Diencephalon (tissue), 1 donor: ENCODE results near the gene USF2. TPM values are rescaled to one million over a fixed set of nuclear protein-coding genes. Genes with fewer than 3 reads are reported as not detected.

ENCODE experiments used
- total RNA-seq: library from RNA; depleted of rRNA; stranded (reverse); fragments of >200 nt; gene quantifications from one replicate; pipeline ENCODE4 v1.2.3, GENCODE V29; 2014

USF2 gene, protein sequence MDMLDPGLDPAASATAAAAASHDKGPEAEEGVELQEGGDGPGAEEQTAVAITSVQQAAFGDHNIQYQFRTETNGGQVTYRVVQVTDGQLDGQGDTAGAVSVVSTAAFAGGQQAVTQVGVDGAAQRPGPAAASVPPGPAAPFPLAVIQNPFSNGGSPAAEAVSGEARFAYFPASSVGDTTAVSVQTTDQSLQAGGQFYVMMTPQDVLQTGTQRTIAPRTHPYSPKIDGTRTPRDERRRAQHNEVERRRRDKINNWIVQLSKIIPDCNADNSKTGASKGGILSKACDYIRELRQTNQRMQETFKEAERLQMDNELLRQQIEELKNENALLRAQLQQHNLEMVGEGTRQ
- total RNA-seq, result 44.5 TPM

DNA sequence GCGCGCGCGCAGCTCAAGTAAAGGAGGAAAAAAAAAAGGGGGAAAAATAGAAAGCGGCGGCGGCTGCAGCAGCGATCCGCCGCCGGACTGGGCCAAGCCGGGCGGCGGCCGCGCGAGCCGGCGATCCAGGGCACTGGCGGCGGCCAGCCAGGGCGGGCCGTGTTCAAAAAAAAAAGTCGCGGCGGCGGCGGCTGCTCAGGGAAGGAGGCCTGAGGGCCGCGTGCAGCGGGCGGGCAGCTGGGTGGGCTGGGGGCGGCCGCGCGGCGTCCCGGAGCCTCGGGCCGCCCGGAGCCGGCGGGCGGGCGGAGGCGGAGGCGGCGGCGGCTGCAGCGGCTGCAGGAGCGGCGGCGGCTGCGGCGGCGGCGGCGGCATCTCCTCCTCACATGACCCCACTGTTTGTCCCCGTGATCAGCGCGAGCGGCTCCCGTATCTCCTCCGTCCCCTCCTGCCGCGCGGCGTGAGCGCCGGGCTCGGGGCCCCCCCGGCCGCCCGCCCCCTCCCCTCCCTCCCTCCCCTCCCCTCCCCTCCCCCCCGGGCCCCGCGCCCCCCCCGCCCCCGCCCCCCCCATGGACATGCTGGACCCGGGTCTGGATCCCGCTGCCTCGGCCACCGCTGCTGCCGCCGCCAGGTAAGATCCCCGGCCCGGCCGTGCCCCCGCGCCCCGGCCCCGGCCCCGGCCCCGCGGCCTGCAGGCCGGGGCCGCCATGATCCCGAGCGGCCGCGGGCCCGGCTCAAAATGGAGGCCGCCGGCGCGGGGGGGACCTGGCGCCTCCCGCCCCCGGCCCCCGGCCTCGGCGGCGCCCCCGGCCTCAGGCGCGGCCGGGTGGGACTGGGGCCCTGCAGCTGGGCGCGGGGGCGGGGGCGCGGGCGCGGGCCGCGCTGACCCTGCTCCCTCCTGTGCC, at the start of gene USF2:
TSS of gene USF2 (plus strand) at position 427 of the 902 bp plus-strand sequence. CDS start at position 567, 140 bp downstream.

DNA sequence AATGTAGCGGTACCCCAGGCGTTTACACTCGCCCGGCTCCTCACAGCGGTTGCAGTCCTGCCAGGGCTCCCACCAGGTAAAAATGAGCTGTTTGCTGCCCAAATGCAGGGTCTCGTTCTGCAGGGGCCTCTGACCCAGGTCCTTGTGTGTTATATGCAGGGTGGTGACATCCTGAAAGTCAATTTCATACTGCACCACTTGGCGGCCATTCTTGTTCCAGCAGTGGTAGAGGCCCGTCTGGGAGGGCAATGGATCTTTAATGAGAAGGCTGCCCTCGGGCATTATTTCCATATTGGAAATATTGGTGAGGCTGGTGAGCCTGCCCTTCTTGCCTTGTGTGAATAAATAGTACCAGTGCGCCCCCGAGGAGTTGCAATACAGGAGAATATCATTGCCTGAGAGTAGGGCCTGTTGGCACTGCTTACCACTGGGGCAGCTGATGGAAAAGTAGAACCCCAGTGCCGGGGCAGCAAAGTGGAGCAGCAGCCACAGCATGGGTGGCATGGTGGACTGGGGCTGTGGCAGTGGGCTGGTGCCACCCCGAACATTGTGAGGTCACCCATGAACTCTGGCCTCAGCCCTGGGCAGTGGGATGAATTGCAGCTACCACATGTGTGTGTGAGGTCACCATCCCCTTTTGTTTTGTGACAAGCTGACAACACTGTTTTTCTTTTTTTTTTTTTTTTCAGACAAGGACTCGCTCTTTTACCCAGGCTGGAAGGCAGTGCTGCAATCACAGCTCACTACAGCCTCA, 40.4 kb upstream of the USF2 start, which contains the start of gene FAM187B:
TSS of gene FAM187B (minus strand) at position 563 of the 754 bp plus-strand sequence. CDS start at position 504, 59 bp downstream.

DNA sequence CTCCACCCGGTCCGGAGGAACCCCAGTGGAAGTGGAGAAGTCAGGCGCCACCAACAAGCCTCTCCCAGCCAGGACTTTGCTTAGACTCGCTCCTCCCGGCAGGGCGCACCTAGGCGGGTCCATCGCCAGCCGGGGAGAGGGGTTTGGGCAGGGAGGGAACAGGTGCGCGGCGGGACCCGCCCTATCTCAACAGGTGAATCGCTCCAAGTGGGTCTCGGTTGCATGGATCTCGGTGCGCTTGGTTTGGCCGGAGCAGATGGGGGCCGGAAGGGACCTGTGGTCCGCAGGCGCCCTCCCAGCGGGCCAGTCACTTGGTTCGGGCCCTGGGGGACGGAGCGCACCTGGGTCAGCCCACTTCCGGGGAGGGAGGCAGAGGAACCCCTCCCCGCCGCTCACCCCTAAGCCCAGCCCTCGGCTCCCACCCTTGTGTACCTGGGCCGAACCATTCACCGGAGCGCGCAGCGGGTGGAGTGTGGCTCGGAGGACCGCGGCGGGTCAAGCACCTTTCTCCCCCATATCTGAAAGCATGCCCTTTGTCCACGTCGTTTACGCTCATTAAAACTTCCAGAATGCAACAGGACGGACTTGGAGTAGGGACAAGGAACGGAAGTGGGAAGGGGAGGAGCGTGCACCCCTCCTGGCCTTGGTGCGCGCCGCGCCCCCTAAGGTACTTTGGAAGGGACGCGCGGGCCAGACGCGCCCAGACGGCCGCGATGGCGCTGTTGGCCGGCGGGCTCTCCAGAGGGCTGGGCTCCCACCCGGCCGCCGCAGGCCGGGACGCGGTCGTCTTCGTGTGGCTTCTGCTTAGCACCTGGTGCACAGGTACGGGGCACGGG, 20.2 kb upstream of the USF2 start, which contains the start of gene LSR:
TSS of gene LSR (plus strand) at position 693 of the 836 bp plus-strand sequence. CDS start at position 714, 21 bp downstream.

DNA sequence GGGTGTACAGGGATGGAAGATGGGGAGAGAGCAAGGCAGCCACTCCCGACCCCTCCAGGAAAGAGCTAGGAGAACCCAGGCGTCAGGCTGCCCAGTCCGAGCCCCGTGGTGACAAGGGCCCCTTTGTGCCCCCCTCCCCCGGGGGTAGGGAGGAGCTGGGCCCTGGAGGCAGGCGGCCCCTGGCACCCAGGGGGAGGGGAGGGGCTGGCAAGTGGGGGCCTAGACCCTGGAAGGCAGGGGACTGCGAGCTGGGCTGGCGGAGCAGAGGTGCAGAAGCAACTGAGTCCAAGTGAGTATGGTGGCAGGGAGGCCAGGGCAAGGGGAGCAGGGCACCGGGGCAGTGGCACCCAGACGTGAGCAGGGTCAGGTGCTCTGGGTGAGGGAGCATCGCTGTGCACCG, 23.2 kb downstream of the USF2 start, which contains the start of gene MAG:
TSS of gene MAG (plus strand) at position 246 of the 400 bp plus-strand sequence. CDS start 3,248 bp downstream, outside the sequence.

DNA sequence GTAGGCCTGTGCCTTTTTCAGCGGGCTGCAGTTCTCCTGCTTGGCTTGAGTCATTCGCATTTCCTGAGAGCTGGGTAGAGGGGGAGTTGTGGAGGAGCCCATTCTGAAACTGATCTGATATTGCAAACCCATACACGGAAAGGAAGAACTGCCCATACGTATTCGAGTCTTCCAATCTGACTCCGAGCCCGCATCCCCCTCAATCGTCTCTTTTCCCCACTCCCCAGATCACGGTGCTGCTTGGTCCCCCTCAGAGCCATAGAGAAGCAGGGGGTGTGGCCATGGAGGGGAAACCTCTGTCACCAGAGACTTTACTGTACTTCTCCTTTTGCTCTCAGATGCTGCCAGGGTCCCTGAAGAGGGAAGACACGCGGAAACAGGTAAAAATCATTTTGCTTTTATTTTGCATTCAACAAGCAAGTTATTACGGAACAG, 60.1 kb downstream of the USF2 start, which contains the start of gene CD22:
TSS of gene CD22 (plus strand) at position 337 of the 435 bp plus-strand sequence. CDS start 2,854 bp downstream, outside the sequence.

Other genes with a start within 250 kb of the USF2 start
- 3.9 TPM for gene SCN1B, start 238.5 kb upstream of the USF2 start, total RNA-seq
- gene HPN, start 227.2 kb upstream of the USF2 start, total RNA-seq, result 0.23 TPM
- not detected for gene FXYD3, start 153.1 kb upstream of the USF2 start, total RNA-seq
- 15.0 TPM for gene LGI4, start 133.9 kb upstream of the USF2 start, total RNA-seq
- 3.2 TPM for gene FXYD1, start 130.1 kb upstream of the USF2 start, total RNA-seq
- gene FXYD7, start 125.7 kb upstream of the USF2 start, total RNA-seq, result 22.1 TPM
- 0.46 TPM for gene FXYD5, start 114.2 kb upstream of the USF2 start, total RNA-seq
- not detected for gene FAM187B, start 40.2 kb upstream of the USF2 start, total RNA-seq
- 2.5 TPM for gene LSR, start 20.0 kb upstream of the USF2 start, total RNA-seq
- not detected for gene HAMP, start 13.6 kb downstream of the USF2 start, total RNA-seq
- 1.2 TPM for gene MAG, start 23.2 kb downstream of the USF2 start, total RNA-seq
- 0.46 TPM for gene CD22, start 60.2 kb downstream of the USF2 start, total RNA-seq
- gene FFAR1, start 78.9 kb downstream of the USF2 start, total RNA-seq, result not detected
- gene FFAR3, start 89.5 kb downstream of the USF2 start, total RNA-seq, result 0.23 TPM
- not detected for gene GPR42, start 102.1 kb downstream of the USF2 start, total RNA-seq
- gene FFAR2, start 179.3 kb downstream of the USF2 start, total RNA-seq, result 0.23 TPM
- gene KRTDAP, start 221.5 kb downstream of the USF2 start, total RNA-seq, result not detected
- gene DMKN, start 244.7 kb downstream of the USF2 start, total RNA-seq, result 15.5 TPM